H9 (cell line): Measurements from ENCODE around the gene LPCAT1. TPM values are rescaled to one million over a fixed set of nuclear protein-coding genes. Genes with fewer than 3 reads are reported as not detected.

Experiments used
- DNase-seq: peaks from one replicate; pipeline ENCODE4 v3.0.0-alpha.2; 2017
- H2AFZ ChIP-seq: one replicate; pipeline ENCODE4 v1.6.1; 2013; ENCODE audit warnings: mild to moderate bottlenecking, low read length, control low read depth, moderate library complexity
- H2AK5ac ChIP-seq: 2 replicates; pipeline ENCODE4 v1.6.1; 2013; ENCODE audit warnings: low read length, control low read depth, mixed read lengths; ENCODE audit not compliant: insufficient read length
- H2BK120ac ChIP-seq: one replicate; pipeline ENCODE4 v1.6.1; 2013; ENCODE audit warnings: low read depth, mild to moderate bottlenecking, low read length, control low read depth, inconsistent platforms; ENCODE audit not compliant: poor library complexity, severe bottlenecking
- H2BK12ac ChIP-seq: 2 replicates; pipeline ENCODE4 v1.6.1; 2013; ENCODE audit warnings: low read length, control low read depth, mixed read lengths, low read depth; ENCODE audit not compliant: insufficient read length
- H2BK15ac ChIP-seq: 2 replicates; pipeline ENCODE4 v1.6.1; 2013; ENCODE audit warnings: low read depth, low read length, control low read depth
- H2BK20ac ChIP-seq: one replicate; pipeline ENCODE4 v1.6.1; 2013; ENCODE audit warnings: low read depth, mild to moderate bottlenecking, low read length, control low read depth, inconsistent platforms; ENCODE audit not compliant: poor library complexity, severe bottlenecking
- H2BK5ac ChIP-seq: 2 replicates; pipeline ENCODE4 v1.6.1; 2013; ENCODE audit warnings: low read length, control low read depth, mixed read lengths; ENCODE audit not compliant: insufficient read length
- H3K14ac ChIP-seq: 2 replicates; pipeline ENCODE4 v1.6.1; 2013; ENCODE audit warnings: low read length, control low read depth; ENCODE audit not compliant: insufficient read depth
- H3K18ac ChIP-seq: 2 replicates; pipeline ENCODE4 v1.6.1; 2013; ENCODE audit warnings: low read depth, mild to moderate bottlenecking, mixed read lengths, low read length, control low read depth; ENCODE audit not compliant: insufficient read length
- H3K23ac ChIP-seq: 2 replicates; pipeline ENCODE4 v1.6.1; 2013; ENCODE audit warnings: low read length, control low read depth, mixed read lengths, low read depth; ENCODE audit not compliant: insufficient read length
- H3K23me2 ChIP-seq: 2 replicates; pipeline ENCODE4 v1.6.1; 2013; ENCODE audit warnings: low read depth, mild to moderate bottlenecking, mixed read lengths, low read length, control low read depth; ENCODE audit not compliant: insufficient read length, poor library complexity, severe bottlenecking
- H3K27ac ChIP-seq: 2 replicates; pipeline ENCODE4 v1.5.1; 2013; ENCODE audit warnings: low read length, control low read depth, mixed read lengths, low read depth; ENCODE audit not compliant: insufficient read length
- H3K27me3 ChIP-seq: 2 replicates; pipeline ENCODE4 v1.6.1; 2013; ENCODE audit warnings: low read length, control low read depth, inconsistent platforms; ENCODE audit not compliant: insufficient read depth
- H3K4ac ChIP-seq: 2 replicates; pipeline ENCODE4 v1.6.1; 2013; ENCODE audit warnings: low read depth, mild to moderate bottlenecking, control low read depth, inconsistent platforms, low read length, moderate library complexity
- H3K4me1 ChIP-seq: 2 replicates; pipeline ENCODE4 v1.6.1; 2013; ENCODE audit warnings: low read length, control low read depth, inconsistent platforms; ENCODE audit not compliant: insufficient read depth
- H3K4me2 ChIP-seq: 2 replicates; pipeline ENCODE4 v1.6.1; 2013; ENCODE audit warnings: low read length, control low read depth, mixed read lengths; ENCODE audit not compliant: insufficient read length, insufficient read depth
- H3K56ac ChIP-seq: 2 replicates; pipeline ENCODE4 v1.6.1; 2013; ENCODE audit warnings: low read depth, mild to moderate bottlenecking, mixed read lengths, low read length, control low read depth; ENCODE audit not compliant: insufficient read length
- H3K79me1 ChIP-seq: 2 replicates; pipeline ENCODE4 v1.6.1; 2013; ENCODE audit warnings: low read depth, mild to moderate bottlenecking, moderate library complexity, low read length, control low read depth, inconsistent platforms; ENCODE audit not compliant: insufficient read depth, poor library complexity, severe bottlenecking
- H3K79me2 ChIP-seq: 2 replicates; pipeline ENCODE4 v1.6.1; 2013; ENCODE audit warnings: low read length, control low read depth, inconsistent platforms; ENCODE audit not compliant: insufficient read depth
- H3K9ac ChIP-seq: 2 replicates; pipeline ENCODE4 v1.6.1; 2013; ENCODE audit warnings: low read length, control low read depth, mixed read lengths; ENCODE audit not compliant: insufficient read length; ENCODE audit errors: extremely low read depth
- H3K9me3 ChIP-seq: one replicate; pipeline ENCODE4 v1.6.1; 2013; ENCODE audit warnings: low read depth, low read length, inconsistent platforms; ENCODE audit not compliant: control insufficient read depth
- H3T11ph ChIP-seq: one replicate; pipeline ENCODE4 v1.6.1; 2013; ENCODE audit warnings: mild to moderate bottlenecking, low read length, control low read depth, inconsistent platforms
- H4K20me1 ChIP-seq: one replicate; pipeline ENCODE4 v1.6.1; 2013; ENCODE audit not compliant: control insufficient read depth, insufficient read length, insufficient read depth
- H4K5ac ChIP-seq: 2 replicates; pipeline ENCODE4 v1.6.1; 2013; ENCODE audit warnings: low read depth, mild to moderate bottlenecking, mixed read lengths, low read length, control low read depth; ENCODE audit not compliant: insufficient read length
- H4K8ac ChIP-seq: replicated peaks from 2 replicates; pipeline ENCODE4 v1.6.1; 2013; ENCODE audit warnings: low read length, control low read depth, mixed read lengths, low read depth; ENCODE audit not compliant: insufficient read length
- H4K91ac ChIP-seq: 2 replicates; pipeline ENCODE4 v1.6.1; 2013; ENCODE audit warnings: low read depth, mild to moderate bottlenecking, moderate library complexity, mixed read lengths, low read length, control low read depth; ENCODE audit not compliant: insufficient read length
- H3K27ac Mint-ChIP-seq, 3 experiments: 2 replicates in 2 of 3; 3 replicates in 1 of 3; pipeline ENCODE4 v1.8.0; 2020 to 2021; ENCODE audit warnings: mixed read lengths in 3 of 3, mild to moderate bottlenecking in 1 of 3, moderate library complexity in 1 of 3
- H3K27me3 Mint-ChIP-seq: 2 replicates; pipeline ENCODE4 v1.8.0; 2021; ENCODE audit warnings: low read depth, mild to moderate bottlenecking, moderate library complexity, mixed read lengths
- H3K36me3 Mint-ChIP-seq, 3 experiments: 2 replicates in 2 of 3; 3 replicates in 1 of 3; pipeline ENCODE4 v1.8.0; 2020 to 2021; ENCODE audit warnings: low read depth in 3 of 3, mixed read lengths in 3 of 3; ENCODE audit not compliant: insufficient read depth in 1 of 3
- H3K4me1 Mint-ChIP-seq, 2 experiments: 2 replicates each; pipeline ENCODE4 v1.8.0; 2020; ENCODE audit warnings: mixed read lengths in 2 of 2
- H3K4me3 Mint-ChIP-seq, 2 experiments: 2 replicates in 1 of 2; 3 replicates in 1 of 2; pipeline ENCODE4 v1.8.0; 2020 to 2021; ENCODE audit warnings: mild to moderate bottlenecking in 2 of 2, mixed read lengths in 2 of 2, moderate library complexity in 1 of 2
- H3K9me3 Mint-ChIP-seq, 2 experiments: 2 replicates in 1 of 2; 3 replicates in 1 of 2; pipeline ENCODE4 v1.8.0; 2020; ENCODE audit warnings: mild to moderate bottlenecking in 2 of 2, mixed read lengths in 2 of 2, moderate library complexity in 1 of 2
- CTCF ChIP-seq: fragments of 200-600 bp; sonication (generic); conservative IDR thresholded peaks from 3 replicates; pipeline ENCODE4 v1.8.0; 2021; ENCODE audit warnings: antibody characterized with exemption, mild to moderate bottlenecking
- WGBS: extraction: QIAGEN DNeasy Blood & Tissue Kit; methylation state at CpG from one replicate; pipeline ENCODE4 v1.1.7; 2013; ENCODE audit warnings: missing lambda C conversion rate, low lambda C conversion rate, mixed read lengths; ENCODE audit not compliant: insufficient read length; ENCODE audit errors: extremely low coverage; 5-methylcytosine and 5-hydroxymethylcytosine counted together
- total RNA-seq: library from RNA; stranded (reverse); gene quantifications from 2 replicates; pipeline ENCODE4 v1.2.1, GENCODE V29; 2021

Gene LPCAT1
- total RNA-seq, 1 experiment from 2014 or later, result 231 TPM

- Histone ChIP-seq H3K9me3 (no peaks in the 10 kb centered on the region), H3K27me3 (no peaks in the 10 kb centered on the region), H2AK5ac (no peak overlapping the region), H3K56ac (no peak overlapping the region), H4K20me1 (no peaks in the 10 kb centered on the region), H2BK120ac (no peak overlapping the region), H2BK20ac (no peak overlapping the region), H3K14ac (no peak overlapping the region), H3T11ph (no peak overlapping the region), H2BK12ac (no peak overlapping the region), H3K23ac (no peak overlapping the region), H4K5ac (no peak overlapping the region), H3K79me2 (no peaks in the 10 kb centered on the region), H4K91ac (no peak overlapping the region), H2BK5ac (no peak overlapping the region), H3K23me2 (no peaks in the 10 kb centered on the region), H3K4me1 (no peaks in the 10 kb centered on the region), H3K4ac (no peak overlapping the region), H3K4me2 (no peak overlapping the region), H3K27ac (no peak overlapping the region), H2AFZ (no peak overlapping the region), H2BK15ac (no peak overlapping the region), H3K79me1 (no peaks in the 10 kb centered on the region), H3K9ac (no peak overlapping the region), H3K18ac (no peak overlapping the region), H4K8ac (no peak overlapping the region)
- Mint-ChIP-seq H3K4me3 (no peak overlapping the region), H3K4me1 (peaks cover 0 to 3% of the 10 kb centered on the region in 2 experiments; a peak in 1 of 4 replicates), H3K27me3 (no peaks in the 10 kb centered on the region), H3K9me3 (peaks cover 15 to 17% of the 10 kb centered on the region in 2 experiments), H3K36me3 (peaks cover 33 to 64% (median 52%) of the 10 kb centered on the region in 3 experiments), H3K27ac (no peak overlapping the region)
- TF ChIP-seq CTCF, result no peak
- DNase-seq, result no peak
- WGBS, result no CpG with 5 or more reads among the region's 10 CpGs
Observed at GRCh38 chr5:1570975-1571374, 47.2 kb upstream of the LPCAT1 start.
